Activated T-cell treated with anti-CD3 and anti-CD28 coated beads, Interleukin-2, amount 50 U/mL, for 4 hours (primary cell): ENCODE results near the gene RFTN1. TPM values are rescaled to one million over a fixed set of nuclear protein-coding genes. Genes with fewer than 3 reads are reported as not detected.
"Not testable (repeated sequence)": the region's sequence is repeated elsewhere in the genome, so short reads cannot be mapped to it uniquely, and the experiment has no call there.

Source experiments
- ATAC-seq, 2 donors: fragments of 200-7000 bp; cut with Tn5 transposase; one replicate each; pipeline ENCODE4 v1.10.0; 2021
- DNase-seq: peaks from one replicate; pipeline ENCODE4 v3.0.0-alpha.2; 2020
- H3K27me3 Mint-ChIP-seq: one replicate; pipeline ENCODE4 v1.8.0; 2021; ENCODE audit warnings: low read depth, mixed read lengths
- H3K36me3 Mint-ChIP-seq: one replicate; pipeline ENCODE4 v1.8.0; 2022; ENCODE audit warnings: mixed read lengths; ENCODE audit not compliant: insufficient read depth
- H3K4me1 Mint-ChIP-seq: one replicate; pipeline ENCODE4 v1.8.0; 2021; ENCODE audit warnings: low read depth, mixed read lengths
- H3K4me3 Mint-ChIP-seq: one replicate; pipeline ENCODE4 v1.8.0; 2021; ENCODE audit warnings: mild to moderate bottlenecking, moderate library complexity, mixed read lengths
- H3K9me3 Mint-ChIP-seq: one replicate; pipeline ENCODE4 v1.8.0; 2021; ENCODE audit warnings: mixed read lengths
- total RNA-seq, 3 donors: library from RNA; stranded (reverse); gene quantifications; one replicate each; pipeline ENCODE4 v1.2.1, GENCODE V29; 2021

RFTN1 gene
- total RNA-seq, 3 donors from 2014 or later: 52.9 to 72.4 (median 69.6) TPM

- not testable (repeated sequence) for ATAC-seq, H3K4me3 Mint-ChIP-seq, H3K27me3 Mint-ChIP-seq, H3K9me3 Mint-ChIP-seq, DNase-seq
- Mint-ChIP-seq H3K36me3 (peaks cover 58% of the 10 kb centered on the region), H3K4me1 (peaks cover 35% of the 10 kb centered on the region)
Measured at GRCh38 chr3:16489326-16490061, 24.0 kb downstream of the RFTN1 start.

GRCh38 chr3:16488637-16489036 is 24.9 kb downstream of the RFTN1 start:
- Mint-ChIP-seq H3K36me3 (peaks cover 55% of the 10 kb centered on the region), H3K9me3 (no peaks in the 10 kb centered on the region), H3K4me3 (no peak overlapping the region), H3K4me1 (peaks cover 37% of the 10 kb centered on the region), H3K27me3 (no peaks in the 10 kb centered on the region)
- DNase-seq: no peak
- no peak for ATAC-seq

- Mint-ChIP-seq H3K9me3 (no peaks in the 10 kb centered on the region), H3K27me3 (no peaks in the 10 kb centered on the region), H3K36me3 (peaks cover 52% of the 10 kb centered on the region), H3K4me1 (peaks cover 47% of the 10 kb centered on the region), H3K4me3 (no peak overlapping the region)
- DNase-seq (no peak), ATAC-seq (no peak)
Measured at GRCh38 chr3:16487511-16488175, 25.9 kb downstream of the RFTN1 start.

DNA sequence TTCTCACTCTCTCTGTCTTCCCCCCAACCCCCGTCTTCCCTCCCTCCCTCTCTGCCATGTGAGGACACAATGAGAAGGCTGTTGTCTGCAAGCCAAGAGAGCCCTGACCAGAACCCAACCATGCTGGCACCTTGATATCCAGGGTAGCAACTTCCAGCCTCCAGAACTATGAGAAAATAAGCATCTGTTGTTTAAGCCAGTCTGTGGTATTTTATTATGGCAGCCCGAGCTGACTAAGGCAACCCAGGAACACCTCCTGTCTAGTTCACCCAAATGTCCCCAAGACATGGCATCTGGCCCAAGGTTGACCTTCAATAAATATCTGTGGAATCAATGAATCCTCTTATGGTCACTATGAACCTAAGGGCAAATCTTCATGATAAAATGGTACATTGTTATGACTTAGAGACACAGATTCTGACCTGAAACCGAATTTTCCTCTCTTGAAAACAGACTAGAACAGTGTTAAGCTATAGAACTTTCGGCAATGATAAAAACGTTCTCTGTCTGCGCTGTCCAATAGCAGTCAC is 26.5 kb downstream of the RFTN1 start:
- Mint-ChIP-seq H3K9me3 (no peaks in the 10 kb centered on the region), H3K36me3 (peaks cover 50% of the 10 kb centered on the region), H3K27me3 (no peaks in the 10 kb centered on the region), H3K4me3 (no peak overlapping the region), H3K4me1 (peaks cover 54% of the 10 kb centered on the region)
- DNase-seq (no peak), ATAC-seq (no peak)

GRCh38 chr3:16486201-16486600 is 27.3 kb downstream of the RFTN1 start:
- peaks cover 60% of the 10 kb centered on the region for H3K4me1 Mint-ChIP-seq
- no peak overlapping the region for H3K4me3 Mint-ChIP-seq
- H3K9me3 Mint-ChIP-seq: no peaks in the 10 kb centered on the region
- DNase-seq (no peak), ATAC-seq (no peak)
- peaks cover 44% of the 10 kb centered on the region for H3K36me3 Mint-ChIP-seq
- H3K27me3 Mint-ChIP-seq: no peaks in the 10 kb centered on the region

DNA sequence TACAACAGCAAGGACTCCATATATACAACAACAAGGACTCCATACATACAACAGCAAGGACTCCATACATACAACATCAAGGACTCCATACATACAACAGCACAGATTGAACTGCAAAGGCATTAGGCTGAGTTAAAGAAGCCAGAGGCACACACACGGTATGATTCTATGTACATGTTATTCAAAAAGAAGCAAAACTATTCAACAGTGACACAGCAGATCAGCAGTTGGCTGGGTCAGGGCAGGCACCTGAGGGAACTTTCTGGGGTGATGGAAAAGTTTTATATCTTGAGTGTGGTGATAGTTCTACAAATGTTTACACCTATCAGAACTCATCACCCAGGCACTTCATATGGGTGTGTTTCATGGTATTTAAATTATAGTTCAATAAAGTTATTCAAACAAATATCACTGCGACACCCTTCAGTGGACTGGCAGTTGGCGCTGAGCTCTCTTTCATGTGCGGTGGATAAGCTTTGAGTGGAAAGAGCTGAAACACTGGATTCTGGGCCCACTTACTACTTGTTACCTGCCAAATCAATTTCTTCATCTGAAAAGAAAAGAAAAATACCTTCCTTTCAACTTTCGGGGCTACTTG is 28.0 kb downstream of the RFTN1 start:
- DNase-seq: no peak
- no peak for ATAC-seq
- Mint-ChIP-seq H3K4me1 (peaks cover 63% of the 10 kb centered on the region), H3K9me3 (no peaks in the 10 kb centered on the region), H3K27me3 (no peaks in the 10 kb centered on the region), H3K36me3 (peaks cover 36% of the 10 kb centered on the region), H3K4me3 (no peak overlapping the region)

GRCh38 chr3:16484984-16485383 is 28.5 kb downstream of the RFTN1 start:
- no peak overlapping the region for H3K4me3 Mint-ChIP-seq
- ATAC-seq (no peak), DNase-seq (no peak)
- H3K27me3 Mint-ChIP-seq: no peaks in the 10 kb centered on the region
- no peaks in the 10 kb centered on the region for H3K9me3 Mint-ChIP-seq
- peaks cover 36% of the 10 kb centered on the region for H3K36me3 Mint-ChIP-seq
- H3K4me1 Mint-ChIP-seq: peaks cover 68% of the 10 kb centered on the region

DNA sequence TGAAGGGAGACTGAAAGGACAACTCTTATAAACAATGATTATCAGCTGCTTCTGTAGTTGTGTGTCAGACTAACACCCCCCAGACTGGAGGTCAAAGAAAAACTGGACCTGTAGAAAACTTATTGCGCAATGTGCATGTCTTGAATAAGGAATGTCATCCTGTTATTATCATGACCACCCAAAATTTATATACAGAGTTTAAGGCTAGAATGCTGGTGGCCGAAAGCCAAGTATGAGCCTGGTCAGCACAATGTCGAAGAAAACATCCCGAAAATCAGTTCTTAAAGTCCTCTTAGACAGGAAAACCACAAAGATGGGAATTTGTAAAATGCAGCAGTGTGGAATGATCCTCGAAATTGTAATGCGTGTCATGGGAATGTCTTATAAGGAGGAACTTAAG is 29.3 kb downstream of the RFTN1 start:
- no peak for ATAC-seq
- peaks cover 70% of the 10 kb centered on the region for H3K4me1 Mint-ChIP-seq
- peaks cover 34% of the 10 kb centered on the region for H3K36me3 Mint-ChIP-seq

GRCh38 chr3:16482770-16483531 is 30.5 kb downstream of the RFTN1 start:
- Mint-ChIP-seq H3K4me1 (peaks cover 77% of the 10 kb centered on the region), H3K4me3 (peak overlapping the region; percentile 5), H3K36me3 (peaks cover 35% of the 10 kb centered on the region), H3K27me3 (no peaks in the 10 kb centered on the region), H3K9me3 (no peaks in the 10 kb centered on the region)
- DNase-seq: no peak
- peak; percentile 47 to 61 for ATAC-seq

More for the DNA sequence above, 29.3 kb downstream of the RFTN1 start:
- no peak overlapping the region for H3K4me3 Mint-ChIP-seq
- no peaks in the 10 kb centered on the region for H3K9me3 Mint-ChIP-seq
- no peak for DNase-seq
- no peaks in the 10 kb centered on the region for H3K27me3 Mint-ChIP-seq

DNA sequence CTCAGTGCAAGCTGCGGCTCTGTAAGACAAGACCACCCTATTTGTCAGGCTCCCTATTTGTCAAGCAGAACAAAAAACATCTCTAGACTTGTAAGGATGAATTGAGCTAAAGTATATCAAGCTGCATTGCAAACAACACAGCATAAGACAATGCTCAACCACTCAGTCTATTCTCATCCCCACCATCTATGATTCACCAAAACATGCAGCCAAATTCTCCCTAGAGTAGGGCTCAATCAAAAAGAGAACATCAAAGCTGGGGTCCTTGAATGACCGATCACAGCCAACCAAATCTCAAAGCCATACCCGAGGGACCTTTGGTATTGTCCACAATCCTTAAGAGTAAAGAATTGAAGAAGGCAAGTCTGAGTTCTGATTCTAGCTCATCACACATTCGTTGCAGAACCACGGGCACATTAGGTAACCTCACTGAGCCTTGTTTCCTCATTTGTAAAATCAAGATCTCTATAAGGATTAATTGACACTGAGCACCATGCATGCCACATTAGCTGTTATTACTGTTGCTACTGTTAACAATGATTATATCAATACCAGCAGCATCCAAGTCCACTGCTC is 31.2 kb downstream of the RFTN1 start:
- peaks cover 79% of the 10 kb centered on the region for H3K4me1 Mint-ChIP-seq
- ATAC-seq (peak in 1 of 2 donors; percentile 47), DNase-seq (no peak)
- peaks cover 37% of the 10 kb centered on the region for H3K36me3 Mint-ChIP-seq
- H3K27me3 Mint-ChIP-seq: no peaks in the 10 kb centered on the region
- peak overlapping the region; percentile 5 for H3K4me3 Mint-ChIP-seq
- no peaks in the 10 kb centered on the region for H3K9me3 Mint-ChIP-seq

- ATAC-seq: no peak
- Mint-ChIP-seq H3K27me3 (no peaks in the 10 kb centered on the region), H3K4me3 (peak overlapping the region; percentile 39), H3K9me3 (no peaks in the 10 kb centered on the region), H3K4me1 (peaks cover 84% of the 10 kb centered on the region), H3K36me3 (peaks cover 38% of the 10 kb centered on the region)
- no peak for DNase-seq
Measured at GRCh38 chr3:16481546-16481897, 32.0 kb downstream of the RFTN1 start.

- H3K27me3 Mint-ChIP-seq: no peaks in the 10 kb centered on the region
- no peaks in the 10 kb centered on the region for H3K9me3 Mint-ChIP-seq
- H3K36me3 Mint-ChIP-seq: peaks cover 38% of the 10 kb centered on the region
- H3K4me1 Mint-ChIP-seq: peaks cover 84% of the 10 kb centered on the region
- peak overlapping the region; percentile 39 for H3K4me3 Mint-ChIP-seq
- DNase-seq (no peak), ATAC-seq (peak in 1 of 2 donors; percentile 56)
Measured at GRCh38 chr3:16480861-16481545, 32.5 kb downstream of the RFTN1 start.

- Mint-ChIP-seq H3K4me1 (peaks cover 76% of the 10 kb centered on the region), H3K4me3 (no peak overlapping the region), H3K27me3 (no peaks in the 10 kb centered on the region), H3K36me3 (peaks cover 48% of the 10 kb centered on the region), H3K9me3 (no peaks in the 10 kb centered on the region)
- ATAC-seq: no peak
- no peak for DNase-seq
Measured at GRCh38 chr3:16478516-16478915, 35.0 kb downstream of the RFTN1 start.
